Nephron (organoid): Measurements from ENCODE around the gene MCM7.

Source experiments
- H3K27ac Mint-ChIP-seq, 3 experiments: 2 replicates each; pipeline ENCODE4 v1.8.0; 2020; ENCODE audit warnings: mixed read lengths in 3 of 3, mild to moderate bottlenecking in 2 of 3, moderate library complexity in 1 of 3
- H3K27me3 Mint-ChIP-seq: 2 replicates; pipeline ENCODE4 v1.8.0; 2021; ENCODE audit warnings: low read depth, mild to moderate bottlenecking, moderate library complexity, mixed read lengths
- H3K36me3 Mint-ChIP-seq: 2 replicates; pipeline ENCODE4 v1.8.0; 2020; ENCODE audit warnings: low read depth, mixed read lengths
- H3K4me1 Mint-ChIP-seq: 2 replicates; pipeline ENCODE4 v1.8.0; 2020; ENCODE audit warnings: mixed read lengths
- H3K4me3 Mint-ChIP-seq, 3 experiments: 2 replicates each; pipeline ENCODE4 v1.8.0; 2020; ENCODE audit warnings: mild to moderate bottlenecking in 3 of 3, mixed read lengths in 3 of 3, moderate library complexity in 2 of 3
- H3K9me3 Mint-ChIP-seq: 2 replicates; pipeline ENCODE4 v1.8.0; 2020; ENCODE audit warnings: mixed read lengths
- TF ChIP-seq, protein P1 (sequence below), 3 experiments: fragments of 200-600 bp; sonication (generic); IDR thresholded peaks; one replicate each; pipeline ENCODE4 v1.5.0; 2021; ENCODE audit warnings: antibody characterized with exemption in 3 of 3; ENCODE audit not compliant: unreplicated experiment in 3 of 3

Gene MCM7

DNA sequence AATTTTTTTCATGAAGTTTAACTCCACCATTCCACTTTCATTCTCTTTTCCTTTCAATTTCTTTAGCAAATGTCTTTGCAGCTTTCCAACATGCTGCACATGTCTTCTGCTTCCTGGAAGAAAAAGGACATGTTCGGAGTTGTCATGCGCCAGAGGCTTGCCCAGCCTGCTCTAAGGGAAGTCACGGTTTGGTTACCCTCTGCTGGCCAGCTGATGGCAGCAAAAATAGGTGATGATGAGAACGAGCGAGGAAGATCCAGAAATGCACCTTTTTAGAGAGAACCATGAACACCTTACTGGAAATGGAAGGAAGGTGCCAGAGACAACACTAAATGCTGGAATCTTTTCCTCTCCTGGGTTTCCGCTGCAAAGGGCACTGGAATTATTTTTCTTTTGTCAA, 56.5 kb downstream of the MCM7 start:
- no peaks in the 10 kb centered on the region for H3K4me1 Mint-ChIP-seq
- no peaks in the 10 kb centered on the region for H3K9me3 Mint-ChIP-seq
- peaks cover 5% of the 10 kb centered on the region for H3K36me3 Mint-ChIP-seq
- H3K27ac Mint-ChIP-seq = peak overlapping the region in 1 of 3 experiments; percentile 60
- TF ChIP-seq, protein P1, sequence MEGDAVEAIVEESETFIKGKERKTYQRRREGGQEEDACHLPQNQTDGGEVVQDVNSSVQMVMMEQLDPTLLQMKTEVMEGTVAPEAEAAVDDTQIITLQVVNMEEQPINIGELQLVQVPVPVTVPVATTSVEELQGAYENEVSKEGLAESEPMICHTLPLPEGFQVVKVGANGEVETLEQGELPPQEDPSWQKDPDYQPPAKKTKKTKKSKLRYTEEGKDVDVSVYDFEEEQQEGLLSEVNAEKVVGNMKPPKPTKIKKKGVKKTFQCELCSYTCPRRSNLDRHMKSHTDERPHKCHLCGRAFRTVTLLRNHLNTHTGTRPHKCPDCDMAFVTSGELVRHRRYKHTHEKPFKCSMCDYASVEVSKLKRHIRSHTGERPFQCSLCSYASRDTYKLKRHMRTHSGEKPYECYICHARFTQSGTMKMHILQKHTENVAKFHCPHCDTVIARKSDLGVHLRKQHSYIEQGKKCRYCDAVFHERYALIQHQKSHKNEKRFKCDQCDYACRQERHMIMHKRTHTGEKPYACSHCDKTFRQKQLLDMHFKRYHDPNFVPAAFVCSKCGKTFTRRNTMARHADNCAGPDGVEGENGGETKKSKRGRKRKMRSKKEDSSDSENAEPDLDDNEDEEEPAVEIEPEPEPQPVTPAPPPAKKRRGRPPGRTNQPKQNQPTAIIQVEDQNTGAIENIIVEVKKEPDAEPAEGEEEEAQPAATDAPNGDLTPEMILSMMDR (IDR thresholded peaks at IDR 0.05; ENCODE audit: unreplicated experiment in 3 of 3) = no peak
- no peaks in the 10 kb centered on the region for H3K27me3 Mint-ChIP-seq
- H3K4me3 Mint-ChIP-seq = no peak overlapping the region
